ENCODE measurements around the gene AARS2. TPM values are rescaled to one million over a fixed set of nuclear protein-coding genes. Genes with fewer than 3 reads are reported as not detected.
A peak's percentile ranks its signal among the peaks of the same experiment; 100 is the strongest.

The AARS2 gene
- total RNA-seq, 1 experiment from 2014 or later, result 21.7 TPM

DNA sequence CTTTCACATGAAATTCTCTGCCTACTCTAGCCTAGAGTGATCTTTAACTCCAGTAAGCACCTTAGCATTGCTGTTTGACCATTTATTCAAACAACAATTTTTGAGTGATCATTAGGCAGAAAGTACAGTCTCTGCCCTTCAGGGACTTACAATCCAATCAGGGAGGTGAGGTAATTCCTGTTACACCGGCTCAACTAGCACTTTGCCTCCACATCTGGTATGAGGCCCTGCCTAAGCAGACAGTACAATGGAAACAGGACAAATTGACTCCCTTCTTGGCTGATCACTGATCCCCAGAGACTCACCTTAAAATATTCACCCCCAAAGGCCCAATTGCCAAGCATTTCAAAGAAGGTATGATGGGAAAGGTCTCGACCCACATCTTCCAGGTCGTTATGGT lies 1.4 kb downstream of the AARS2 start:
- Histone ChIP-seq H3K27ac (ENCODE audit: insufficient read length, low read depth, low read length) (no peak overlapping the region), H3K9ac (ENCODE audit: extremely low read depth, insufficient read length, low read length) (no peak overlapping the region), H3K14ac (ENCODE audit: insufficient read depth, low read length) (no peak overlapping the region), H2BK120ac (ENCODE audit: low read depth, low read length, poor library complexity, severe bottlenecking) (no peak overlapping the region), H3K79me2 (ENCODE audit: insufficient read depth, low read length) (peaks cover 6% of the 10 kb centered on the region; the same call in 1 of the 2 replicates), H4K5ac (ENCODE audit: insufficient read length, low read depth, low read length) (no peak overlapping the region), H3K23me2 (ENCODE audit: insufficient read length, low read depth, low read length, poor library complexity, severe bottlenecking) (peaks cover 4% of the 10 kb centered on the region), H3K79me1 (ENCODE audit: insufficient read depth, low read depth, low read length, poor library complexity, severe bottlenecking) (peaks cover 5% of the 10 kb centered on the region), H3K56ac (ENCODE audit: insufficient read length, low read depth, low read length) (no peak overlapping the region), H3K18ac (ENCODE audit: insufficient read length, low read depth, low read length) (no peak overlapping the region), H2BK20ac (ENCODE audit: low read depth, low read length, poor library complexity, severe bottlenecking) (no peak overlapping the region), H2AK5ac (ENCODE audit: insufficient read length, low read length) (no peak overlapping the region), H3K4me1 (ENCODE audit: insufficient read depth, low read length) (no peaks in the 10 kb centered on the region), H3K9me3 (ENCODE audit: control insufficient read depth, low read depth, low read length) (no peaks in the 10 kb centered on the region), H4K8ac (replicated peaks; ENCODE audit: insufficient read length, low read depth, low read length) (no peak overlapping the region), H3K23ac (ENCODE audit: insufficient read length, low read depth, low read length) (no peak overlapping the region), H4K20me1 (ENCODE audit: control insufficient read depth, insufficient read depth, insufficient read length) (no peaks in the 10 kb centered on the region), H4K91ac (ENCODE audit: insufficient read length, low read depth, low read length) (no peak overlapping the region), H3K4ac (ENCODE audit: low read depth, low read length) (no peak overlapping the region), H2AFZ (ENCODE audit: low read length) (no peak overlapping the region), H3K27me3 (ENCODE audit: insufficient read depth, low read length) (peaks cover 2% of the 10 kb centered on the region; the same call in 1 of the 2 replicates), H2BK15ac (ENCODE audit: low read depth, low read length) (no peak overlapping the region), H3T11ph (ENCODE audit: low read length) (no peak overlapping the region), H2BK12ac (ENCODE audit: insufficient read length, low read depth, low read length) (no peak overlapping the region), H2BK5ac (ENCODE audit: insufficient read length, low read length) (no peak overlapping the region), H3K4me2 (ENCODE audit: insufficient read depth, insufficient read length, low read length) (peak overlapping the region; percentile 85)
- Mint-ChIP-seq H3K4me3 (peak overlapping the region; percentile 92 to 95), H3K27ac (peak overlapping the region in 2 of 3 experiments; percentile 38 to 66; a peak in 3 of 7 replicates), H3K27me3 (ENCODE audit: low read depth) (no peaks in the 10 kb centered on the region; the same call in 1 of the 2 replicates), H3K9me3 (no peaks in the 10 kb centered on the region), H3K36me3 (ENCODE audit: insufficient read depth in 1 of 3, low read depth in 3 of 3) (peaks cover 20 to 52% (median 47%) of the 10 kb centered on the region in 3 experiments), H3K4me1 (peaks cover 12 to 17% of the 10 kb centered on the region in 2 experiments)
- TF ChIP-seq, protein P1, sequence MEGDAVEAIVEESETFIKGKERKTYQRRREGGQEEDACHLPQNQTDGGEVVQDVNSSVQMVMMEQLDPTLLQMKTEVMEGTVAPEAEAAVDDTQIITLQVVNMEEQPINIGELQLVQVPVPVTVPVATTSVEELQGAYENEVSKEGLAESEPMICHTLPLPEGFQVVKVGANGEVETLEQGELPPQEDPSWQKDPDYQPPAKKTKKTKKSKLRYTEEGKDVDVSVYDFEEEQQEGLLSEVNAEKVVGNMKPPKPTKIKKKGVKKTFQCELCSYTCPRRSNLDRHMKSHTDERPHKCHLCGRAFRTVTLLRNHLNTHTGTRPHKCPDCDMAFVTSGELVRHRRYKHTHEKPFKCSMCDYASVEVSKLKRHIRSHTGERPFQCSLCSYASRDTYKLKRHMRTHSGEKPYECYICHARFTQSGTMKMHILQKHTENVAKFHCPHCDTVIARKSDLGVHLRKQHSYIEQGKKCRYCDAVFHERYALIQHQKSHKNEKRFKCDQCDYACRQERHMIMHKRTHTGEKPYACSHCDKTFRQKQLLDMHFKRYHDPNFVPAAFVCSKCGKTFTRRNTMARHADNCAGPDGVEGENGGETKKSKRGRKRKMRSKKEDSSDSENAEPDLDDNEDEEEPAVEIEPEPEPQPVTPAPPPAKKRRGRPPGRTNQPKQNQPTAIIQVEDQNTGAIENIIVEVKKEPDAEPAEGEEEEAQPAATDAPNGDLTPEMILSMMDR (conservative IDR thresholded peaks at IDR 0.05), result no peak
- no peak for DNase-seq
- WGBS (ENCODE audit: extremely low coverage, insufficient read length, low lambda C conversion rate), result no CpG with 5 or more reads among the region's 3 CpGs

All from H9 (cell line).